Natural killer cell (primary cell): Measurements from ENCODE around the gene PPP1R27. TPM values are rescaled to one million over a fixed set of nuclear protein-coding genes. Genes with fewer than 3 reads are reported as not detected.

Experiments
- ATAC-seq, 3 donors: fragments of 150-1000 bp in 2 of 3; fragments of 200-7000 bp in 1 of 3; cut with Tn5 transposase; 1 replicate in 1 of 3; 2 replicates in 2 of 3; pipeline ENCODE4 v1.10.0; 2021; ENCODE audit warnings: mild to moderate bottlenecking in 2 of 3, moderate library complexity in 2 of 3
- DNase-seq, 2 donors: peaks; one replicate each; pipeline versions ENCODE4 v3.0.0 to v3.0.0-alpha.2; 2013 to 2021; ENCODE audit warnings: mixed read lengths in 1 of 2
- H3K27ac ChIP-seq: one replicate; pipeline ENCODE4 v1.5.1; 2013; ENCODE audit warnings: mild to moderate bottlenecking, low read length
- H3K27me3 ChIP-seq: one replicate; pipeline ENCODE4 v1.6.1; 2013; ENCODE audit warnings: low read length; ENCODE audit not compliant: control insufficient read depth, insufficient read depth
- H3K36me3 ChIP-seq: one replicate; pipeline ENCODE4 v1.6.1; 2013; ENCODE audit warnings: low read length; ENCODE audit not compliant: control insufficient read depth, insufficient read depth
- H3K4me1 ChIP-seq: one replicate; pipeline ENCODE4 v1.6.1; 2013; ENCODE audit warnings: low read length; ENCODE audit not compliant: control insufficient read depth, insufficient read depth
- H3K4me3 ChIP-seq: one replicate; pipeline ENCODE4 v1.5.1; 2013; ENCODE audit warnings: low read length
- H3K9me3 ChIP-seq: one replicate; pipeline ENCODE4 v1.6.1; 2013; ENCODE audit warnings: low read length; ENCODE audit not compliant: control insufficient read depth, insufficient read depth
- H3K27ac Mint-ChIP-seq, 2 donors: one replicate each; pipeline ENCODE4 v1.8.0; 2022; ENCODE audit warnings: mild to moderate bottlenecking in 2 of 2, mixed read lengths in 2 of 2, moderate library complexity in 1 of 2
- H3K27me3 Mint-ChIP-seq, 2 donors: one replicate each; pipeline ENCODE4 v1.8.0; 2022; ENCODE audit warnings: low read depth in 2 of 2, mixed read lengths in 2 of 2
- H3K36me3 Mint-ChIP-seq: one replicate; pipeline ENCODE4 v1.8.0; 2022; ENCODE audit warnings: mixed read lengths
- H3K4me1 Mint-ChIP-seq, 2 donors: one replicate each; pipeline ENCODE4 v1.8.0; 2022; ENCODE audit warnings: mixed read lengths in 2 of 2
- H3K4me3 Mint-ChIP-seq: one replicate; pipeline ENCODE4 v1.8.0; 2022; ENCODE audit warnings: mild to moderate bottlenecking, moderate library complexity, mixed read lengths
- H3K9me3 Mint-ChIP-seq, 2 donors: one replicate each; pipeline ENCODE4 v1.8.0; 2022; ENCODE audit warnings: mixed read lengths in 2 of 2
- CTCF ChIP-seq: fragments of 200-600 bp; IDR thresholded peaks from one replicate; pipeline ENCODE4 v1.8.0; 2022; ENCODE audit warnings: antibody characterized with exemption
- WGBS: methylation state at CpG from one replicate; pipeline ENCODE4 v1.1.7; 2013; ENCODE audit warnings: missing lambda C conversion rate; ENCODE audit not compliant: insufficient coverage; 5-methylcytosine and 5-hydroxymethylcytosine counted together
- intact Hi-C: fragments of 100-400 bp; cut with micrococcal nuclease; formaldehyde crosslinking; loops from one replicate; pipeline ENCODE4 v1.14.2; 2022
- total RNA-seq, 4 donors: library from RNA; stranded (reverse); fragments of 120-200 nt in 1 of 4; gene quantifications; one replicate each; pipeline versions ENCODE4 v1.2.3 to v1.2.4, GENCODE V29; 2013 to 2022

PPP1R27 gene
- total RNA-seq, 3 donors from 2014 or later (not counting 1 experiment from before 2014, with no cell fraction given): not detected

GRCh38 chr17:81821603-81822311, 13.1 kb downstream of the PPP1R27 start:
- WGBS: 82% methylated on average over 20 of the region's 20 CpGs
- no peak for TF ChIP-seq CTCF
- no peaks in the 10 kb centered on the region for H3K9me3 ChIP-seq
- Mint-ChIP-seq H3K4me3 (no peak overlapping the region), H3K4me1 (peaks cover 0 to 7% of the 10 kb centered on the region in 2 donors), H3K9me3 (no peaks in the 10 kb centered on the region), H3K27ac (no peak overlapping the region), H3K27me3 (peaks cover 0 to 7% of the 10 kb centered on the region in 2 donors), H3K36me3 (no peaks in the 10 kb centered on the region)
- ATAC-seq (no peak), DNase-seq (no peak)
- intact Hi-C loops: no loop called here
- no peaks in the 10 kb centered on the region for H3K27me3 ChIP-seq
- no peak overlapping the region for H3K27ac ChIP-seq
- H3K36me3 ChIP-seq: peaks cover 7% of the 10 kb centered on the region
- H3K4me3 ChIP-seq: no peak overlapping the region
- H3K4me1 ChIP-seq: peaks cover 3% of the 10 kb centered on the region

- DNase-seq (no peak), ATAC-seq (no peak)
- Histone ChIP-seq H3K27me3 (no peaks in the 10 kb centered on the region), H3K27ac (no peak overlapping the region), H3K36me3 (peaks cover 7% of the 10 kb centered on the region), H3K4me3 (no peak overlapping the region), H3K4me1 (peaks cover 3% of the 10 kb centered on the region), H3K9me3 (no peaks in the 10 kb centered on the region)
- no peaks in the 10 kb centered on the region for H3K36me3 Mint-ChIP-seq
- 88% methylated on average over 8 of the region's 8 CpGs for WGBS
- peaks cover 0 to 5% of the 10 kb centered on the region in 2 donors for H3K4me1 Mint-ChIP-seq
- TF ChIP-seq CTCF: no peak
- no peaks in the 10 kb centered on the region for H3K9me3 Mint-ChIP-seq
- intact Hi-C loops: no loop called here
- H3K27ac Mint-ChIP-seq: no peak overlapping the region
- H3K4me3 Mint-ChIP-seq: no peak overlapping the region
- peaks cover 1 to 7% of the 10 kb centered on the region in 2 donors for H3K27me3 Mint-ChIP-seq
These were observed 13.7 kb downstream of the PPP1R27 start for GRCh38 chr17:81821147-81821546.

GRCh38 chr17:81819708-81820107, 15.1 kb downstream of the PPP1R27 start:
- TF ChIP-seq CTCF: no peak
- Mint-ChIP-seq H3K4me3 (no peak overlapping the region), H3K27ac (no peak overlapping the region), H3K27me3 (peaks cover 3 to 7% of the 10 kb centered on the region in 2 donors), H3K36me3 (no peaks in the 10 kb centered on the region), H3K4me1 (no peaks in the 10 kb centered on the region), H3K9me3 (no peaks in the 10 kb centered on the region)
- Histone ChIP-seq H3K4me3 (no peak overlapping the region), H3K9me3 (no peaks in the 10 kb centered on the region), H3K27ac (no peak overlapping the region), H3K36me3 (peaks cover 7% of the 10 kb centered on the region), H3K27me3 (no peaks in the 10 kb centered on the region), H3K4me1 (peaks cover 3% of the 10 kb centered on the region)
- intact Hi-C loops: no loop called here
- 38% methylated on average over 9 of the region's 13 CpGs for WGBS
- no peak for ATAC-seq
- DNase-seq: no peak

- TF ChIP-seq CTCF: no peak
- H3K36me3 ChIP-seq: no peaks in the 10 kb centered on the region
- no peak for DNase-seq
- no peak overlapping the region for H3K4me3 Mint-ChIP-seq
- peaks cover 3 to 7% of the 10 kb centered on the region in 2 donors for H3K27me3 Mint-ChIP-seq
- no peaks in the 10 kb centered on the region for H3K9me3 Mint-ChIP-seq
- H3K4me1 ChIP-seq: peaks cover 3% of the 10 kb centered on the region
- 71% methylated on average over 7 of the region's 7 CpGs for WGBS
- no peaks in the 10 kb centered on the region for H3K36me3 Mint-ChIP-seq
- H3K27ac Mint-ChIP-seq: no peak overlapping the region
- no peak overlapping the region for H3K27ac ChIP-seq
- H3K27me3 ChIP-seq: no peaks in the 10 kb centered on the region
- H3K4me1 Mint-ChIP-seq: no peaks in the 10 kb centered on the region
- H3K9me3 ChIP-seq: no peaks in the 10 kb centered on the region
- no peak for ATAC-seq
- no peak overlapping the region for H3K4me3 ChIP-seq
- intact Hi-C loops: no loop called here
These were observed 17.1 kb downstream of the PPP1R27 start for GRCh38 chr17:81817758-81818147.
